ENCODE data around the gene ACTMAP. TPM values are rescaled to one million over a fixed set of nuclear protein-coding genes. Genes with fewer than 3 reads are reported as not detected.

The ACTMAP gene
- total and polyA plus RNA-seq, 2 of the 13 experiments (the other 11 are each of a cell fraction or from before 2014, with no cell fraction given), result 2.2 to 7.9 TPM

DNA sequence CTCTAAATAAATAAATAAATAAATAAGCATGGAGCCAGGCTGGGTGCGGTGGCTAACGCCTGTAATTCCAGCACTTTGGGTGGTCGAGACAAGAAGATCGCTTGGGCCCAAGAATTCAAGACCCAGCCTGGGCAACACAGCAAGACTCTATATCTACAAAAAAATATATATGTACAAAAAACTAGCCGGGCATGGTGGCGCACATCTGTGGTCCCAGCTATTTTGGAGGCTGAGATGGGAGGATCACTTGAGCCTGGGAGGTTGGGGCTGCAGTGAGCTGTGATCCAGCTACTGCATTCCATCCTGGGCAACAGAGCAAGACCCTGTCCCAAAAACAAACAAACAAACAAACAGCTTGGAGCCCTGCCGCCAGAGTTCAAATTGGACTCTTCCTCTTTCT, 2.7 kb downstream of the ACTMAP start (continued):
- TF ChIP-seq, protein P1, sequence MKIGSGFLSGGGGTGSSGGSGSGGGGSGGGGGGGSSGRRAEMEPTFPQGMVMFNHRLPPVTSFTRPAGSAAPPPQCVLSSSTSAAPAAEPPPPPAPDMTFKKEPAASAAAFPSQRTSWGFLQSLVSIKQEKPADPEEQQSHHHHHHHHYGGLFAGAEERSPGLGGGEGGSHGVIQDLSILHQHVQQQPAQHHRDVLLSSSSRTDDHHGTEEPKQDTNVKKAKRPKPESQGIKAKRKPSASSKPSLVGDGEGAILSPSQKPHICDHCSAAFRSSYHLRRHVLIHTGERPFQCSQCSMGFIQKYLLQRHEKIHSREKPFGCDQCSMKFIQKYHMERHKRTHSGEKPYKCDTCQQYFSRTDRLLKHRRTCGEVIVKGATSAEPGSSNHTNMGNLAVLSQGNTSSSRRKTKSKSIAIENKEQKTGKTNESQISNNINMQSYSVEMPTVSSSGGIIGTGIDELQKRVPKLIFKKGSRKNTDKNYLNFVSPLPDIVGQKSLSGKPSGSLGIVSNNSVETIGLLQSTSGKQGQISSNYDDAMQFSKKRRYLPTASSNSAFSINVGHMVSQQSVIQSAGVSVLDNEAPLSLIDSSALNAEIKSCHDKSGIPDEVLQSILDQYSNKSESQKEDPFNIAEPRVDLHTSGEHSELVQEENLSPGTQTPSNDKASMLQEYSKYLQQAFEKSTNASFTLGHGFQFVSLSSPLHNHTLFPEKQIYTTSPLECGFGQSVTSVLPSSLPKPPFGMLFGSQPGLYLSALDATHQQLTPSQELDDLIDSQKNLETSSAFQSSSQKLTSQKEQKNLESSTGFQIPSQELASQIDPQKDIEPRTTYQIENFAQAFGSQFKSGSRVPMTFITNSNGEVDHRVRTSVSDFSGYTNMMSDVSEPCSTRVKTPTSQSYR (CRISPR knock-in tag; IDR thresholded peaks at IDR 0.05; ENCODE audit: borderline replicate concordance), result no peak
- TF ChIP-seq SMAD1 (CRISPR knock-in tag; IDR thresholded peaks at IDR 0.05; ENCODE audit: borderline replicate concordance, low read depth), result no peak
- TF ChIP-seq ZSCAN22 (CRISPR knock-in tag; IDR thresholded peaks at IDR 0.05), result no peak

DNA sequence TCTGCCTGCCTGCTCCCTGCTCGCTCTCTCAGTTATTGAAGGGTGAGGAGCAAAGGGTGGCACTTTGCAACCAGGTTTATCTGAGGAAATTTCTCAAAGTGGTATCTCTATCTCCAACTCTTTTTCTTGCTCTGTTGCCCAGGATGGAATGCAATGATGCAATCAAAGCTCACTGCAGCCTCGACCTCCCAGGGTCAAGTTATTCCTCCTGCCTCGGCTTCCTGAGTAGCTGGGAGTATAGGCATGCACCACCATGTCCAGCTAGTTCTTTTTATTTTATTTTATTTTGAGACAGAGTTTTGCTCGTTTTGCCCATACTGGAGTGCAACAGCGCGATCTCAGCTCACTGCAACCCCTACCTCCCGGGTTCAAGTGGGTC, 4.9 kb downstream of the ACTMAP start:
- in situ Hi-C loops (cut with HindIII; ENCODE audit: extremely low pct_ligation_motif_present, low pct_unique_long_range_greater_than_20kb), result no loop called here
- no peak for TF ChIP-seq ZNF644 (CRISPR knock-in tag; IDR thresholded peaks at IDR 0.05; ENCODE audit: low read depth)
- TF ChIP-seq, protein P2, sequence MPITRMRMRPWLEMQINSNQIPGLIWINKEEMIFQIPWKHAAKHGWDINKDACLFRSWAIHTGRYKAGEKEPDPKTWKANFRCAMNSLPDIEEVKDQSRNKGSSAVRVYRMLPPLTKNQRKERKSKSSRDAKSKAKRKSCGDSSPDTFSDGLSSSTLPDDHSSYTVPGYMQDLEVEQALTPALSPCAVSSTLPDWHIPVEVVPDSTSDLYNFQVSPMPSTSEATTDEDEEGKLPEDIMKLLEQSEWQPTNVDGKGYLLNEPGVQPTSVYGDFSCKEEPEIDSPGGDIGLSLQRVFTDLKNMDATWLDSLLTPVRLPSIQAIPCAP (CRISPR knock-in tag; IDR thresholded peaks at IDR 0.05; ENCODE audit: low read depth), result no peak
- no peak for TF ChIP-seq ZNF607 (CRISPR knock-in tag; IDR thresholded peaks at IDR 0.05; ENCODE audit: borderline replicate concordance)
- TF ChIP-seq, protein P3, sequence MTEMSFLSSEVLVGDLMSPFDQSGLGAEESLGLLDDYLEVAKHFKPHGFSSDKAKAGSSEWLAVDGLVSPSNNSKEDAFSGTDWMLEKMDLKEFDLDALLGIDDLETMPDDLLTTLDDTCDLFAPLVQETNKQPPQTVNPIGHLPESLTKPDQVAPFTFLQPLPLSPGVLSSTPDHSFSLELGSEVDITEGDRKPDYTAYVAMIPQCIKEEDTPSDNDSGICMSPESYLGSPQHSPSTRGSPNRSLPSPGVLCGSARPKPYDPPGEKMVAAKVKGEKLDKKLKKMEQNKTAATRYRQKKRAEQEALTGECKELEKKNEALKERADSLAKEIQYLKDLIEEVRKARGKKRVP (CRISPR knock-in tag; IDR thresholded peaks at IDR 0.05), result peak in 1 of 2 experiments; percentile 91; a peak in 2 of 4 replicates
- TF ChIP-seq FOXM1 (CRISPR knock-in tag; IDR thresholded peaks at IDR 0.05), result no peak
- TF ChIP-seq HMG20B (CRISPR knock-in tag; conservative IDR thresholded peaks at IDR 0.05), result no peak
- TF ChIP-seq POLR2AphosphoS2 (IDR thresholded peaks at IDR 0.05; ENCODE audit: low read depth, low read length), result no peak
- TF ChIP-seq, protein P4, sequence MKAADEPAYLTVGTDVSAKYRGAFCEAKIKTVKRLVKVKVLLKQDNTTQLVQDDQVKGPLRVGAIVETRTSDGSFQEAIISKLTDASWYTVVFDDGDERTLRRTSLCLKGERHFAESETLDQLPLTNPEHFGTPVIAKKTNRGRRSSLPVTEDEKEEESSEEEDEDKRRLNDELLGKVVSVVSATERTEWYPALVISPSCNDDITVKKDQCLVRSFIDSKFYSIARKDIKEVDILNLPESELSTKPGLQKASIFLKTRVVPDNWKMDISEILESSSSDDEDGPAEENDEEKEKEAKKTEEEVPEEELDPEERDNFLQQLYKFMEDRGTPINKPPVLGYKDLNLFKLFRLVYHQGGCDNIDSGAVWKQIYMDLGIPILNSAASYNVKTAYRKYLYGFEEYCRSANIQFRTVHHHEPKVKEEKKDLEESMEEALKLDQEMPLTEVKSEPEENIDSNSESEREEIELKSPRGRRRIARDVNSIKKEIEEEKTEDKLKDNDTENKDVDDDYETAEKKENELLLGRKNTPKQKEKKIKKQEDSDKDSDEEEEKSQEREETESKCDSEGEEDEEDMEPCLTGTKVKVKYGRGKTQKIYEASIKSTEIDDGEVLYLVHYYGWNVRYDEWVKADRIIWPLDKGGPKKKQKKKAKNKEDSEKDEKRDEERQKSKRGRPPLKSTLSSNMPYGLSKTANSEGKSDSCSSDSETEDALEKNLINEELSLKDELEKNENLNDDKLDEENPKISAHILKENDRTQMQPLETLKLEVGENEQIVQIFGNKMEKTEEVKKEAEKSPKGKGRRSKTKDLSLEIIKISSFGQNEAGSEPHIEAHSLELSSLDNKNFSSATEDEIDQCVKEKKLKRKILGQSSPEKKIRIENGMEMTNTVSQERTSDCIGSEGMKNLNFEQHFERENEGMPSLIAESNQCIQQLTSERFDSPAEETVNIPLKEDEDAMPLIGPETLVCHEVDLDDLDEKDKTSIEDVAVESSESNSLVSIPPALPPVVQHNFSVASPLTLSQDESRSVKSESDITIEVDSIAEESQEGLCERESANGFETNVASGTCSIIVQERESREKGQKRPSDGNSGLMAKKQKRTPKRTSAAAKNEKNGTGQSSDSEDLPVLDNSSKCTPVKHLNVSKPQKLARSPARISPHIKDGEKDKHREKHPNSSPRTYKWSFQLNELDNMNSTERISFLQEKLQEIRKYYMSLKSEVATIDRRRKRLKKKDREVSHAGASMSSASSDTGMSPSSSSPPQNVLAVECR (CRISPR knock-in tag; IDR thresholded peaks at IDR 0.05; ENCODE audit: borderline replicate concordance), result no peak
- TF ChIP-seq, protein P5, sequence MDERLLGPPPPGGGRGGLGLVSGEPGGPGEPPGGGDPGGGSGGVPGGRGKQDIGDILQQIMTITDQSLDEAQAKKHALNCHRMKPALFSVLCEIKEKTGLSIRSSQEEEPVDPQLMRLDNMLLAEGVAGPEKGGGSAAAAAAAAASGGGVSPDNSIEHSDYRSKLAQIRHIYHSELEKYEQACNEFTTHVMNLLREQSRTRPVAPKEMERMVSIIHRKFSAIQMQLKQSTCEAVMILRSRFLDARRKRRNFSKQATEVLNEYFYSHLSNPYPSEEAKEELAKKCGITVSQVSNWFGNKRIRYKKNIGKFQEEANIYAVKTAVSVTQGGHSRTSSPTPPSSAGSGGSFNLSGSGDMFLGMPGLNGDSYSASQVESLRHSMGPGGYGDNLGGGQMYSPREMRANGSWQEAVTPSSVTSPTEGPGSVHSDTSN (CRISPR knock-in tag; IDR thresholded peaks at IDR 0.05), result no peak

More for the DNA sequence above, 4.9 kb downstream of the ACTMAP start:
- intact Hi-C loops (cut with micrococcal nuclease; ENCODE audit: unreplicated experiment), result loop anchor here (2.0 kb wide), 1 partner anchor 61 kb away; no protein-coding TSS in a partner anchor
- ChIA-PET CTCF (ENCODE audit: low intra/inter-chr PET ratio, low total read pairs) (interaction anchor here (1.6 kb wide), 1 partner anchor 61 kb away, joined by 4 read pairs; no protein-coding TSS in a partner anchor), POLR2A (interaction anchor here (0.9 to 2.2 kb wide), 8 partner anchors 10 to 53 kb away, joined by 3 to 9 read pairs (median 4); partner anchors contain the start of genes COQ8B, EGLN2, ITPKC and RAB4B)
- BruUV-seq (replicated peaks), result no TSS peak
- Histone ChIP-seq H2AFZ (ENCODE audit: low read length) (no peak overlapping the region), H3K4me1 (ENCODE audit: insufficient read depth, low read length) (peaks cover 45% of the 10 kb centered on the region), H3K79me2 (ENCODE audit: insufficient read depth, low read length) (peaks cover 12% of the 10 kb centered on the region), H3K9ac (ENCODE audit: insufficient read depth, low read depth, low read length) (peak overlapping the region; percentile 45; the same call in 1 of the 2 replicates), H3K4me3 (replicated peaks in 1 of 3; ENCODE audit: insufficient read depth in 1 of 3, low read depth in 2 of 3, low read length in 3 of 3) (peak overlapping the region in 1 of 3 experiments; percentile 26; a peak in 1 of 6 replicates), H3K27ac (ENCODE audit: extremely low read length, insufficient read depth, low read length) (peak overlapping the region; percentile 40), H3K36me3 (replicated peaks in 1 of 2; ENCODE audit: control insufficient read depth in 1 of 2, insufficient read depth in 2 of 2, low read length in 2 of 2) (no peaks in the 10 kb centered on the region; a peak in 2 of 5 replicates), H3K4me2 (ENCODE audit: low read depth, low read length) (peak overlapping the region; percentile 61), H3K27me3 (ENCODE audit: control insufficient read depth in 1 of 2, insufficient read depth in 2 of 2, low read length in 2 of 2) (no peaks in the 10 kb centered on the region; a peak in 1 of 5 replicates), H4K20me1 (ENCODE audit: insufficient read depth, low read length) (no peaks in the 10 kb centered on the region), H3K9me3 (ENCODE audit: low read length) (no peaks in the 10 kb centered on the region)
- DNase-seq (ENCODE audit: low spot score) (peak; percentile 28), FAIRE-seq (peak; percentile 73), ATAC-seq (no peak)
- WGBS (ENCODE audit: low lambda C conversion rate), result 58% methylated on average over 7 of the region's 7 CpGs
